Naive thymus-derived CD4-positive, alpha-beta T cell (primary cell): ENCODE data around the gene SNED1. TPM values are rescaled to one million over a fixed set of nuclear protein-coding genes. Genes with fewer than 3 reads are reported as not detected.

Experiments
- ATAC-seq: fragments of 150-1000 bp; cut with Tn5 transposase; 2 replicates; pipeline ENCODE4 v1.10.0; 2021; ENCODE audit warnings: mild to moderate bottlenecking, moderate library complexity
- CTCF ChIA-PET: fragments of 350-600 bp; sonication (Branson Sonifier 250); formaldehyde crosslinking; loops from one replicate; lab custom pipeline; 2021; ENCODE audit warnings: antibody characterized with exemption; lab: Charles Lee
- POLR2A ChIA-PET: fragments of 350-600 bp; sonication (Branson Sonifier 250); formaldehyde crosslinking; loops from one replicate; lab custom pipeline; 2021; ENCODE audit warnings: antibody characterized with exemption, inconsistent platforms; lab: Charles Lee
- DNase-seq, 9 donors: peaks; one replicate each; pipeline versions ENCODE4 v3.0.0 to v3.0.0-alpha.2; 2020 to 2022; ENCODE audit warnings: mixed read lengths in 1 of 9
- H3K27ac ChIP-seq: one replicate; pipeline ENCODE4 v1.7.0; 2013; ENCODE audit warnings: mild to moderate bottlenecking, low read depth, low read length, moderate library complexity
- H3K27me3 ChIP-seq, 2 donors: one replicate each; pipeline ENCODE4 v1.7.0; 2013; ENCODE audit warnings: low read length in 2 of 2, mild to moderate bottlenecking in 2 of 2, moderate library complexity in 2 of 2; ENCODE audit not compliant: control insufficient read depth in 2 of 2, insufficient read depth in 2 of 2
- H3K36me3 ChIP-seq, 3 experiments: 1 replicate in 2 of 3; 2 replicates in 1 of 3; pipeline ENCODE4 v1.7.0; 2013; ENCODE audit warnings: low read length in 3 of 3, mild to moderate bottlenecking in 3 of 3, moderate library complexity in 1 of 3; ENCODE audit not compliant: insufficient read depth in 3 of 3, control insufficient read depth in 2 of 3
- H3K4me1 ChIP-seq, 2 donors: one replicate each; pipeline ENCODE4 v1.7.0; 2013; ENCODE audit warnings: low read length in 2 of 2, mild to moderate bottlenecking in 2 of 2, moderate library complexity in 1 of 2; ENCODE audit not compliant: control insufficient read depth in 2 of 2, insufficient read depth in 2 of 2
- H3K4me3 ChIP-seq: 2 replicates; pipeline ENCODE4 v1.7.0; 2013; ENCODE audit warnings: mild to moderate bottlenecking, low read length
- H3K9me3 ChIP-seq, 3 experiments: 1 replicate in 2 of 3; 2 replicates in 1 of 3; pipeline ENCODE4 v1.7.0; 2013; ENCODE audit warnings: low read length in 3 of 3; ENCODE audit not compliant: control insufficient read depth in 2 of 3
- H3K27ac Mint-ChIP-seq, 9 donors: one replicate each; pipeline ENCODE4 v1.8.0; 2020 to 2022; ENCODE audit warnings: mixed read lengths in 9 of 9, mild to moderate bottlenecking in 8 of 9, moderate library complexity in 5 of 9, inconsistent platforms in 2 of 9
- H3K27me3 Mint-ChIP-seq, 5 donors: one replicate each; pipeline ENCODE4 v1.8.0; 2021 to 2022; ENCODE audit warnings: mixed read lengths in 5 of 5, mild to moderate bottlenecking in 1 of 5
- H3K36me3 Mint-ChIP-seq, 5 donors: one replicate each; pipeline ENCODE4 v1.8.0; 2020 to 2022; ENCODE audit warnings: mixed read lengths in 5 of 5, mild to moderate bottlenecking in 3 of 5, inconsistent platforms in 1 of 5
- H3K4me1 Mint-ChIP-seq, 7 donors: one replicate each; pipeline ENCODE4 v1.8.0; 2020 to 2022; ENCODE audit warnings: mixed read lengths in 7 of 7, mild to moderate bottlenecking in 3 of 7, inconsistent platforms in 1 of 7
- H3K4me3 Mint-ChIP-seq, 10 donors: one replicate each; pipeline ENCODE4 v1.8.0; 2020 to 2022; ENCODE audit warnings: mild to moderate bottlenecking in 10 of 10, mixed read lengths in 10 of 10, moderate library complexity in 6 of 10, inconsistent platforms in 2 of 10
- H3K9me3 Mint-ChIP-seq, 11 donors: one replicate each; pipeline ENCODE4 v1.8.0; 2020 to 2022; ENCODE audit warnings: mixed read lengths in 11 of 11, mild to moderate bottlenecking in 4 of 11, inconsistent platforms in 1 of 11, moderate library complexity in 1 of 11
- intact Hi-C, 2 donors: fragments of 100-400 bp; cut with micrococcal nuclease; formaldehyde crosslinking; loops; one replicate each; pipeline ENCODE4 v1.15.1; 2023
- polyA plus RNA-seq, 2 donors: library from polyadenylated mRNA; unstranded; fragments of 300-500 nt; fragmentation: Illumina TruSeq; gene quantifications; one replicate each; pipeline ENCODE4 v1.2.3, GENCODE V29; 2021
- total RNA-seq, 6 experiments: library from RNA in 5 of 6; stranded (reverse) in 5 of 6; gene quantifications; 1 replicate in 5 of 6; 2 replicates in 1 of 6; pipeline ENCODE4 v1.2.3 and lab custom pipeline; 2021 to 2026

Gene SNED1
- total and polyA plus RNA-seq, 7 experiments from 2014 or later: 1.0 to 120 (median 32.9) TPM

DNA sequence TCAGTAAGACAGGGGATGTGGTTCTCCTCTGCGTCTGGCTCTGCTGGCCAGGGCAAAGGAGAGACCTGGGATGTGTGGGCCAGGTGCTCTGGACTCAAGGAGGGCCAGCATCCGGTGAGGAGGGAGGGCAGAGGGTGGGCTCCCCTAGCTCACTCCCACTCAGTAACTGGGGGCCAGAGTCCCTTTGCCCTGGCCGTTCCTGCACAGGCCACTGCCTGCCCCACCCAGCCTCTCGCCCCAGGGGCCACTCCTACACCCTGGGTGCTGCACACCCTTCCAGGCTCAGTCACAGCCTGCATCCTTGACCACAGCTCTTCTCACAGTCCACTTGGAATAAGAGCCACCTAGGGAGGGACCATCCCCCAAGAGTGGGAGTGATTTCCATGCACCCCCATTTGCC lies 41.0 kb downstream of the SNED1 start:
- H3K27me3 ChIP-seq: no peaks in the 10 kb centered on the region
- H3K4me1 Mint-ChIP-seq: peaks cover 0 to 30% (median 6%) of the 10 kb centered on the region in 7 donors
- ATAC-seq (no peak), DNase-seq (no peak)
- POLR2A ChIA-PET: interaction anchor here (0.7 kb wide), 1 partner anchor 11 kb away, joined by 4 read pairs; no protein-coding TSS in a partner anchor
- intact Hi-C loops: loop anchor here in 1 of 2 donors (5.0 kb wide), 1 partner anchor 42 kb away; the partner anchor contains the start of gene SNED1
- H3K27ac ChIP-seq: no peak overlapping the region
- no peaks in the 10 kb centered on the region for H3K36me3 ChIP-seq
- no peaks in the 10 kb centered on the region for H3K9me3 Mint-ChIP-seq
- H3K36me3 Mint-ChIP-seq: peaks cover 0 to 15% (median 6%) of the 10 kb centered on the region in 5 donors
- H3K4me3 Mint-ChIP-seq: peak overlapping the region in 1 of 10 donors; percentile 25
- H3K27ac Mint-ChIP-seq: peak overlapping the region in 4 of 9 donors; percentile 8 to 84 (median 27)
- H3K27me3 Mint-ChIP-seq: peaks cover 0 to 9% (median 0%) of the 10 kb centered on the region in 5 donors
- no peak overlapping the region for H3K4me3 ChIP-seq
- no peaks in the 10 kb centered on the region for H3K9me3 ChIP-seq
- CTCF ChIA-PET: no interaction called here
- peaks cover 7 to 14% of the 10 kb centered on the region in 2 donors for H3K4me1 ChIP-seq

DNA sequence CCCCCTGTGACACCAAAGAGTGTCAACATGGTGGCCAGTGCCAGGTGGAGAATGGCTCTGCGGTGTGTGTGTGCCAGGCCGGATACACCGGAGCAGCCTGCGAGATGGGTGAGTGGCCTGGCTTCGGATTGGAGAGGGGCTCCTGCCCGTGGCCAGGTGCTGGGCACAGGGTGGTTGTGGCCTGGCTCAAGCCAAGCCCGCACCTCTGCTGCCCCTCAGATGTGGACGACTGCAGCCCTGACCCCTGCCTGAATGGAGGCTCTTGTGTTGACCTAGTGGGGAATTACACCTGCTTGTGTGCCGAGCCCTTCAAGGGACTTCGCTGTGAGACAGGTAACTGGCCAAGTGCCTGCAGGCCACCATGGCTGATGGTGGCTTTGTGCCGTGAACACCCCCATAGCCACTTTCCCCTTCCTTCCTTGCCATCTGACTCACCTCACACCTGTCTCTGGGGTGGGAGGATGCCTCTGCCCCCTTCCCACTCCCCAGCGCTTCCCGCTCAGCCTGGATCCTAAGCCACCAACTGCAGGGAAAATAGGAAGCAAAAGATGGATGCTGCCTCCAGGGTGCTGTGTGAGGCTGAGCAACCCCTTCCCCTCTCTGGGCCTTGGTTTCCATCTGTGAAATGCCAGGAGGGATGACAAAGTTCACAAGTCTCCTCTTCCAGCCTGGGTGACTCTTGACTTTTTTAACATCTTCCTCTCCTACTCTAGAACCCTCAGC lies 41.8 kb downstream of the SNED1 start:
- peak overlapping the region in 1 of 10 donors; percentile 25 for H3K4me3 Mint-ChIP-seq
- no peak overlapping the region for H3K4me3 ChIP-seq
- H3K27me3 Mint-ChIP-seq: peaks cover 0 to 10% (median 0%) of the 10 kb centered on the region in 5 donors
- ChIA-PET CTCF (no interaction called here), POLR2A (no interaction called here)
- H3K27me3 ChIP-seq: no peaks in the 10 kb centered on the region
- peaks cover 0 to 15% (median 10%) of the 10 kb centered on the region in 5 donors for H3K36me3 Mint-ChIP-seq
- H3K9me3 Mint-ChIP-seq: peaks cover 0 to 5% (median 2%) of the 10 kb centered on the region in 11 donors
- H3K36me3 ChIP-seq: peaks cover 0 to 2% (median 0%) of the 10 kb centered on the region in 3 experiments
- no peaks in the 10 kb centered on the region for H3K9me3 ChIP-seq
- intact Hi-C loops: no loop called here
- H3K27ac ChIP-seq: no peak overlapping the region
- H3K4me1 ChIP-seq: peaks cover 7 to 14% of the 10 kb centered on the region in 2 donors
- ATAC-seq (no peak), DNase-seq (no peak)
- peak overlapping the region in 1 of 9 donors; percentile 21 for H3K27ac Mint-ChIP-seq
- H3K4me1 Mint-ChIP-seq: peaks cover 0 to 30% (median 6%) of the 10 kb centered on the region in 7 donors

DNA sequence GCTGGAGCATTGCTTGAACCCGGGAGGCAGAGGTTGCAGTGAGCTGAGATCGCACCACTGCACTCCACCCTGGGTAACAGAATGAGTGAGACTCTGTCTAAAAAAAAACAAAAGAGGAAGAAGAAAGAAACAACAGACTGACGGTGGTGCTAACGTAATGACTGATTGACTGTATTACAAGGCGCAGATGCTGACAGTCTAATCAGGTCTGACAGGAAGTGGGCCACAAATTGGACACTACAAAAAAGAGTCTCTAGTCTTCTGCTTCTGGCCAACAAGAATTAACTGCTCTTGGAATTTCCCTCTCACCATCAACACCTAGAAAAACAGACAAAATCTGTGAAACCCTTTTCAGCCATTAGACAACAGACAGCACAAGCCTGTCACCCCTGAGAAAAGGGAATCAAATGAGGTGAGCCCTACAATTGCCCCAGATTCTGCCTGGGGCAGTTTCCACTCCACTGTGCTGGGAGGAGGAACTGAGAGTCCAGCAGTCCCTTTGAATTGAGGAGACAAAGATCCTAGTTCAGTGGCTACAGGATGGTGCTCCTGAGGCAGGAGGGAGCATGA lies 43.3 kb downstream of the SNED1 start:
- no peak overlapping the region for H3K27ac ChIP-seq
- Mint-ChIP-seq H3K4me1 (peaks cover 0 to 30% (median 6%) of the 10 kb centered on the region in 7 donors), H3K36me3 (peaks cover 0 to 17% (median 15%) of the 10 kb centered on the region in 5 donors), H3K27me3 (peaks cover 0 to 17% (median 0%) of the 10 kb centered on the region in 5 donors), H3K4me3 (no peak overlapping the region), H3K27ac (peak overlapping the region in 1 of 9 donors; percentile 12), H3K9me3 (peaks cover 0 to 18% (median 3%) of the 10 kb centered on the region in 11 donors)
- peak; percentile 50 for ATAC-seq
- ChIA-PET POLR2A (no interaction called here), CTCF (no interaction called here)
- H3K36me3 ChIP-seq: peaks cover 0 to 2% (median 0%) of the 10 kb centered on the region in 3 experiments
- H3K4me1 ChIP-seq: peaks cover 4 to 14% of the 10 kb centered on the region in 2 donors
- no peak overlapping the region for H3K4me3 ChIP-seq
- DNase-seq: no peak
- H3K27me3 ChIP-seq: no peaks in the 10 kb centered on the region
- intact Hi-C loops: no loop called here
- H3K9me3 ChIP-seq: no peaks in the 10 kb centered on the region

DNA sequence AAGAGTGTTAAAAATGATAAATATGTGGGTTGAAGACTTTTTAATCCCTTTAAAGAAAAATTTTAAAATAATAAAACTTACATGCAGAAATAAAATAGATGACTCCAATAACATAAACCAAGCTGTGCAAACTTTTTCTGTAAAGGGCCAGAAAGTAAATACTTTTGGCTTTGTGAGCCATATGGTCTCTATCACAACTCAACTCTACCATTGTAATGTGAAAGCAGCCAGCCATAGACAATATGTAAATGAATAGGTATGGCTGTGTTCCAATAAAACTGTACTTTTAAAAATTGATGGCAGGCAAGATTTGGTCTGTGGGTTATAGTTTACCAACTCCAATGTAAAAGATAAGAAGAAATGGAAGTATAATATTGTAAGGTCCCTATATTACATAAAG lies 45.2 kb downstream of the SNED1 start:
- no peak overlapping the region for H3K4me3 Mint-ChIP-seq
- peaks cover 0 to 18% (median 3%) of the 10 kb centered on the region in 11 donors for H3K9me3 Mint-ChIP-seq
- ChIA-PET POLR2A (interaction anchor here (0.7 to 1.0 kb wide), 2 partner anchors 24 to 100 kb away, joined by 3 read pairs; no protein-coding TSS in a partner anchor), CTCF (no interaction called here)
- peaks cover 0 to 17% (median 0%) of the 10 kb centered on the region in 7 donors for H3K4me1 Mint-ChIP-seq
- no peak for DNase-seq
- Histone ChIP-seq H3K27ac (no peak overlapping the region), H3K4me1 (peaks cover 0 to 3% of the 10 kb centered on the region in 2 donors), H3K9me3 (no peaks in the 10 kb centered on the region), H3K27me3 (no peaks in the 10 kb centered on the region), H3K4me3 (no peak overlapping the region), H3K36me3 (peaks cover 0 to 2% (median 0%) of the 10 kb centered on the region in 3 experiments)
- peaks cover 0 to 17% (median 0%) of the 10 kb centered on the region in 5 donors for H3K27me3 Mint-ChIP-seq
- intact Hi-C loops: no loop called here
- ATAC-seq: no peak
- no peak overlapping the region for H3K27ac Mint-ChIP-seq
- peaks cover 0 to 20% (median 14%) of the 10 kb centered on the region in 5 donors for H3K36me3 Mint-ChIP-seq

DNA sequence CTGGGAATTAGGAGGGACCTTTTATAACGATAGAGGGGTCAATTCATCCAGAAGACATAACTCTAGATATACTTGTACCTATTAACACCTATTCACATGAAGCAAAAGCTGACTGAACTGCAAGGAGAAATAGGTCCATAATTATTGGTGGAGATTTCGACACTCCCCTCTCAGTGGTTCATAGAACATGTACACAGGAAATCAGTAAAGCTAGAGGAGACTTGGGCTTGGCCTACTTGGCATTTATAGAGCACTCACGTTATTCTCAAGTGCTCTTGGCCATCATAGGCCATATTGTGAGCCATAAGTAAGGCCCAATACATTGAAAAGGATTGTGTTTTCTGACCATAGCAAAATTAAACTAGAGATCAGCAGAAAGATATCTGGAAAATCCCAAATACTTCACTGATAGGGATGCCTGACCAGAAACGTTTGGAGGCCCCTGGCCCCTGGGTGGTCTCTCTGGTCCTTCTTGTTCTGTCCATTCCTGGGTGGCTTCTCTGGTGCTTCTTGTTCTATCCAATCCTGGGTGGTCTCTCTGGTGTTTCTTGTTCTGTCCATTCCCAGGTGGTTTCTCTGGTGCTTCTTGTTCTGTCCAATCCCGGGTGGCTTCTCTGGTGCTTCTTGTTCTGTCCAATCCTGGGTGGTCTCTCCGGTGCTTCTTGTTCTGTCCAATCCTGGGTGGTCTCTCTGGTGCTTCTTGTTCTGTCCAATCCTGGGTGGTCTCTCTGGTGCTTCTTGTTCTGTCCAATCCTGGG lies 49.0 kb downstream of the SNED1 start:
- H3K9me3 ChIP-seq: no peaks in the 10 kb centered on the region
- peaks cover 0 to 2% (median 0%) of the 10 kb centered on the region in 3 experiments for H3K36me3 ChIP-seq
- ATAC-seq (no peak), DNase-seq (no peak)
- no peaks in the 10 kb centered on the region for H3K4me1 ChIP-seq
- Mint-ChIP-seq H3K27me3 (peaks cover 0 to 14% (median 0%) of the 10 kb centered on the region in 5 donors), H3K9me3 (peaks cover 0 to 18% (median 3%) of the 10 kb centered on the region in 11 donors), H3K4me1 (no peaks in the 10 kb centered on the region), H3K4me3 (no peak overlapping the region), H3K36me3 (peaks cover 0 to 20% (median 8%) of the 10 kb centered on the region in 5 donors), H3K27ac (no peak overlapping the region)
- no peak overlapping the region for H3K4me3 ChIP-seq
- no peaks in the 10 kb centered on the region for H3K27me3 ChIP-seq
- CTCF ChIA-PET: no interaction called here
- H3K27ac ChIP-seq: no peak overlapping the region
- intact Hi-C loops: loop anchor here in 1 of 2 donors (5.0 kb wide), 1 partner anchor 35 kb away; no protein-coding TSS in a partner anchor
- POLR2A ChIA-PET: no interaction called here
